H1 (cell line): ENCODE data around the gene PIP5K1C. TPM values are rescaled to one million over a fixed set of nuclear protein-coding genes. Genes with fewer than 3 reads are reported as not detected.
A peak's percentile ranks its signal among the peaks of the same experiment; 100 is the strongest.

Source experiments
- CTCF ChIA-PET: fragments of 300-600 bp; sonication (Branson Sonifier 250); formaldehyde crosslinking; loops from one replicate; lab custom pipeline; 2021; ENCODE audit not compliant: partially characterized antibody; lab: Charles Lee
- POLR2A ChIA-PET: fragments of 300-600 bp; sonication (Branson Sonifier 250); formaldehyde crosslinking; loops from one replicate; lab custom pipeline; 2021; ENCODE audit warnings: inconsistent platforms; ENCODE audit not compliant: partially characterized antibody; lab: Charles Lee
- DNase-seq, 2 experiments: peaks; one replicate each; pipeline versions ENCODE4 v3.0.0 to v3.0.0-alpha.2; 2010 to 2022; ENCODE audit warnings: low spot score in 2 of 2, low read depth in 1 of 2, mixed read lengths in 1 of 2
- FAIRE-seq: peaks from 2 replicates; lab custom pipeline; 2011; peaks lifted over from hg19 to GRCh38; lab: Jason Lieb, UNC
- H2AFZ ChIP-seq: 2 replicates; pipeline ENCODE4 v1.8.1; 2012; ENCODE audit warnings: low read length, inconsistent platforms
- H2AK5ac ChIP-seq: 2 replicates; pipeline ENCODE4 v1.6.1; 2013; ENCODE audit warnings: low read depth, low read length
- H2BK120ac ChIP-seq: replicated peaks from 2 replicates; pipeline ENCODE3; 2013; ENCODE audit warnings: low read depth, low read length, inconsistent platforms
- H2BK12ac ChIP-seq: 2 replicates; pipeline ENCODE4 v1.6.1; 2013; ENCODE audit warnings: low read depth, low read length
- H2BK15ac ChIP-seq: 2 replicates; pipeline ENCODE4 v1.6.1; 2013; ENCODE audit warnings: low read length
- H2BK20ac ChIP-seq: 2 replicates; pipeline ENCODE4 v1.6.1; 2013; ENCODE audit warnings: low read length
- H2BK5ac ChIP-seq: 2 replicates; pipeline ENCODE4 v1.6.1; 2013; ENCODE audit warnings: low read depth, low read length
- H3K14ac ChIP-seq: 2 replicates; pipeline ENCODE4 v1.6.1; 2013; ENCODE audit warnings: inconsistent platforms; ENCODE audit not compliant: insufficient read length
- H3K18ac ChIP-seq: 2 replicates; pipeline ENCODE4 v1.6.1; 2013; ENCODE audit warnings: low read length; ENCODE audit errors: extremely low read depth
- H3K23ac ChIP-seq: 2 replicates; pipeline ENCODE4 v1.6.1; 2013; ENCODE audit warnings: inconsistent platforms; ENCODE audit not compliant: insufficient read length
- H3K23me2 ChIP-seq: 2 replicates; pipeline ENCODE4 v1.6.1; 2013; ENCODE audit warnings: low read depth, low read length
- H3K27ac ChIP-seq: 2 replicates; pipeline ENCODE4 v1.6.1; 2011; ENCODE audit warnings: low read depth, low read length, inconsistent platforms
- H3K27me3 ChIP-seq, 4 experiments: replicated peaks in 1 of 4; 1 replicate in 1 of 4; 2 replicates in 3 of 4; pipeline versions ENCODE4 v1.6.1 to v1.8.1; 2011 to 2013; ENCODE audit warnings: low read length in 3 of 4, mild to moderate bottlenecking in 3 of 4, inconsistent platforms in 2 of 4, mixed read lengths in 2 of 4, moderate library complexity in 1 of 4; ENCODE audit not compliant: control insufficient read depth in 3 of 4, insufficient read depth in 3 of 4; ENCODE audit errors: extremely low read depth in 1 of 4
- H3K36me3 ChIP-seq, 4 experiments: 2 replicates each; pipeline versions ENCODE4 v1.6.1 to v1.8.1; 2011 to 2013; ENCODE audit warnings: mild to moderate bottlenecking in 4 of 4, low read length in 3 of 4, moderate library complexity in 2 of 4, control low read depth in 1 of 4, inconsistent platforms in 1 of 4; ENCODE audit not compliant: insufficient read depth in 4 of 4, control insufficient read depth in 2 of 4
- H3K4ac ChIP-seq: replicated peaks from 2 replicates; pipeline ENCODE3; 2013; ENCODE audit warnings: low read length, low read depth, mixed read lengths, inconsistent platforms; ENCODE audit not compliant: insufficient read length
- H3K4me1 ChIP-seq, 4 experiments: replicated peaks in 1 of 4; 1 replicate in 1 of 4; 2 replicates in 3 of 4; pipeline versions ENCODE4 v1.6.1 to v1.8.1; 2011 to 2013; ENCODE audit warnings: low read length in 3 of 4, inconsistent platforms in 2 of 4, mixed read lengths in 1 of 4; ENCODE audit not compliant: insufficient read depth in 4 of 4, control insufficient read depth in 3 of 4
- H3K4me2 ChIP-seq, 2 experiments: 2 replicates each; pipeline versions ENCODE4 v1.6.1 to v1.8.1; 2011 to 2013; ENCODE audit warnings: low read depth in 2 of 2, low read length in 2 of 2, control low read depth in 1 of 2, inconsistent platforms in 1 of 2, mild to moderate bottlenecking in 1 of 2; ENCODE audit not compliant: insufficient read depth in 1 of 2
- H3K4me3 ChIP-seq, 4 experiments: fragments of 200-600, 300-600 bp in 1 of 4; sonication (generic), shearing (Covaris generic), sonication (Bioruptor Twin) in 1 of 4; 2 replicates each; pipeline versions ENCODE4 v1.5.1 to v1.8.1; 2011 to 2016; ENCODE audit warnings: low read length in 4 of 4, low read depth in 3 of 4, control low read depth in 2 of 4, inconsistent platforms in 2 of 4, mild to moderate bottlenecking in 2 of 4, mixed read lengths in 1 of 4, moderate library complexity in 1 of 4; ENCODE audit not compliant: insufficient read depth in 2 of 4; ENCODE audit errors: extremely low read depth in 1 of 4
- H3K56ac ChIP-seq: replicated peaks from 2 replicates; pipeline ENCODE3; 2013; ENCODE audit warnings: low read depth, mild to moderate bottlenecking, mixed read lengths, low read length, inconsistent platforms; ENCODE audit not compliant: insufficient read length
- H3K79me1 ChIP-seq: 2 replicates; pipeline ENCODE4 v1.6.1; 2013; ENCODE audit warnings: low read depth, low read length, control low read depth
- H3K79me2 ChIP-seq, 2 experiments: 2 replicates each; pipeline versions ENCODE4 v1.6.1 to v1.8.1; 2012 to 2013; ENCODE audit warnings: low read length in 2 of 2, mild to moderate bottlenecking in 2 of 2, inconsistent platforms in 1 of 2; ENCODE audit not compliant: insufficient read depth in 2 of 2, control insufficient read depth in 1 of 2
- H3K9ac ChIP-seq, 4 experiments: replicated peaks in 1 of 4; 1 replicate in 1 of 4; 2 replicates in 3 of 4; pipeline versions ENCODE4 v1.6.1 to v1.8.1; 2011 to 2013; ENCODE audit warnings: low read depth in 3 of 4, low read length in 3 of 4, control low read depth in 2 of 4, mild to moderate bottlenecking in 2 of 4, moderate library complexity in 2 of 4, inconsistent platforms in 1 of 4; ENCODE audit errors: extremely low read depth in 1 of 4
- H3K9me3 ChIP-seq, 2 experiments: 2 replicates each; pipeline versions ENCODE4 v1.6.1 to v1.8.1; 2012 to 2013; ENCODE audit warnings: mild to moderate bottlenecking in 2 of 2, moderate library complexity in 2 of 2, control low read depth in 1 of 2, inconsistent platforms in 1 of 2, low read depth in 1 of 2, low read length in 1 of 2, mixed read lengths in 1 of 2; ENCODE audit not compliant: insufficient read depth in 2 of 2
- H4K20me1 ChIP-seq, 2 experiments: replicated peaks in 1 of 2; 2 replicates each; pipeline versions ENCODE3 to v1.8.1; 2011 to 2013; ENCODE audit warnings: inconsistent platforms in 2 of 2, low read length in 2 of 2, mild to moderate bottlenecking in 1 of 2; ENCODE audit not compliant: insufficient read depth in 2 of 2, control insufficient read depth in 1 of 2
- H4K5ac ChIP-seq: 2 replicates; pipeline ENCODE4 v1.6.1; 2013; ENCODE audit warnings: low read length, low read depth, mixed read lengths, inconsistent platforms; ENCODE audit not compliant: insufficient read length
- H4K8ac ChIP-seq: 2 replicates; pipeline ENCODE4 v1.8.0; 2013; ENCODE audit warnings: mild to moderate bottlenecking, moderate library complexity, low read length, inconsistent platforms; ENCODE audit not compliant: insufficient read depth; ENCODE audit errors: extremely low read depth
- H4K91ac ChIP-seq: replicated peaks from 2 replicates; pipeline ENCODE3; 2013; ENCODE audit warnings: low read length, mixed read lengths, inconsistent platforms; ENCODE audit not compliant: insufficient read length
- CHD1 ChIP-seq: IDR thresholded peaks from 2 replicates; pipeline ENCODE4 v1.6.1; 2012; ENCODE audit warnings: low read depth, low read length, improper control_type of control experiment
- KDM1A ChIP-seq: fragments of 200-600, 300-600 bp; sonication (generic); IDR thresholded peaks from 2 replicates; pipeline ENCODE4 v1.7.1; 2016; ENCODE audit warnings: mild to moderate bottlenecking, low read length, borderline replicate concordance
- WGBS, 2 experiments: shearing (Covaris generic) in 1 of 2; methylation state at CpG; one replicate each; pipeline versions ENCODE4 v1.1.6 to v1.1.7; 2013 to 2015; ENCODE audit warnings: low lambda C conversion rate in 2 of 2, mixed read lengths in 2 of 2, inconsistent platforms in 1 of 2, low coverage in 1 of 2, missing lambda C conversion rate in 1 of 2; ENCODE audit not compliant: insufficient replicate concordance in 2 of 2, insufficient coverage in 1 of 2, insufficient read length in 1 of 2; ENCODE audit errors: extremely low coverage in 1 of 2, missing lambda C conversion rate in 1 of 2; 5-methylcytosine and 5-hydroxymethylcytosine counted together
- polyA plus RNA-seq, 7 experiments: library from polyadenylated mRNA; depleted of rRNA in 3 of 7; stranded (reverse) in 5 of 7; unstranded in 2 of 7; fragments of >200 nt in 5 of 7; fragments of 200-250 nt in 2 of 7; gene quantifications; 1 replicate in 5 of 7; 2 replicates in 1 of 7; 4 replicates in 1 of 7; pipeline versions ENCODE4 v1.2.1 to v1.2.3, GENCODE V29; 2011 to 2013; ENCODE audit warnings: missing spikeins in 2 of 7, mixed read lengths in 2 of 7
- total RNA-seq: library from RNA; stranded (reverse); fragmentation: NEBNext Ultra II Directional; extraction: Animal tissue kit (Norgen Biotek cat#: 25700); gene quantifications from 2 replicates; pipeline ENCODE4 v1.2.1, GENCODE V29; 2021

The PIP5K1C gene
- total and polyA plus RNA-seq, 2 of the 8 experiments (the other 6 are each of a cell fraction or from before 2014, with no cell fraction given) = 10.6 to 32.9 TPM

DNA sequence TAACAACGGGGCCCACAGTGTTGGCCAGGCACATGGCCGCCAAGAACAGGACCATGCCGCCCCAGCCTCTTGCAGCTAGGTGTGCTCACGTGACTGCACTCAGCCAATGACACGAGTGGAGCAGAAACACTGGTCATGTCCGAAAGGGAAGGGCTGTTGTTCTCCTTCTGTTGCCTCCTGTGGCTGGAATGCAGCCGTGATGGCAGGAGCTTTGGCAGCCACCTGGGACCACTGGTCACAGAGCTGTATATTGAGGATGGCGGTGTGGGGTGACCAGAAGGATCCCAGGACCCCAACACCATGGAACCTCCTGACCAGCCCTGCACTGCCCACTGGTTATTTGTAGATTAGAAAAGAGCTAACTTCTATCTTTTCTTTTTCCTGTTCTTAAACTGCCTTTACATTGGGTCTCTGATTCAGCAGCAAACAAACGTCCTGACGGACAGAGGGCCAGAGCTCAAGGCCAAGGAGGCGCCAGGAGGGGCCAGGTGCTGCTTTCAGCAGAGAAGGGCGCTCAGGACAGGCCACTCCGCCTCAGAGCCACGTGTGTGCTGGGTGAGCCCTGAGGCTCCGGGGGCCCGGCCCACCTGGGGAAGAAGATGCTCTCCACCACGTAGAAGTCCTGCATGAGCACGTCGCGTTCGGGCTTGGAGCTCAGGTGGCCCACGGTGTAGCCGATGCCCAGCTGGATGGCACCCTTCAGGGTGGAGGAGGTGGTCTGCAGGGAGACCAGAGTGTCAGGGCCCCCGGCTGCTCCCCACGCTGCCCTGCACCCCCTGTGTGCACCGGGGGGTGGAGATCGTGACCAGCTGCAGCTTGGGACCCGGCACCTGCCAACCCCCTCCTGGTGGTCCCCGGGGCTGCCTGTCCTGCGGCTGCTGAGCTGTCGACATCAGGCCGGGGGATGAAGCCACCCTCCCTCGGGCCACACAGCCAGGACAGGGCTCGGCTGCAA lies 38.7 kb downstream of the PIP5K1C start:
- no peak for DNase-seq
- Histone ChIP-seq H2BK20ac (no peak overlapping the region), H4K91ac (no peak overlapping the region), H2BK15ac (no peak overlapping the region), H3K36me3 (peaks cover 0 to 13% (median 9%) of the 10 kb centered on the region in 4 experiments; a peak in 6 of 8 replicates), H2BK120ac (no peak overlapping the region), H2AK5ac (no peak overlapping the region), H3K9me3 (no peaks in the 10 kb centered on the region), H3K4me3 (no peak overlapping the region), H3K56ac (no peak overlapping the region), H3K23ac (no peak overlapping the region), H3K23me2 (peaks cover 2% of the 10 kb centered on the region; the same call in 1 of the 2 replicates), H4K20me1 (peaks cover 2 to 31% of the 10 kb centered on the region in 2 experiments), H3K27me3 (no peaks in the 10 kb centered on the region), H3K79me2 (no peaks in the 10 kb centered on the region), H3K4ac (no peak overlapping the region), H4K5ac (no peak overlapping the region), H2BK12ac (no peak overlapping the region), H4K8ac (peak overlapping the region; percentile 46; the same call in 1 of the 2 replicates), H2BK5ac (no peak overlapping the region), H3K18ac (no peak overlapping the region), H3K4me2 (no peak overlapping the region), H3K27ac (no peak overlapping the region), H2AFZ (no peak overlapping the region), H3K4me1 (no peaks in the 10 kb centered on the region; a peak in 2 of 7 replicates), H3K14ac (no peak overlapping the region), H3K9ac (no peak overlapping the region), H3K79me1 (no peaks in the 10 kb centered on the region)
- 95% methylated on average over 32 of the region's 34 CpGs; no CpG with 5 or more reads in 1 of the 2 experiments for WGBS, 2 experiments
- FAIRE-seq = no peak
- TF ChIP-seq CHD1 = no peak
- peak; percentile 58; the same call in 1 of the 2 replicates for TF ChIP-seq KDM1A
- POLR2A ChIA-PET = interaction anchor here (0.9 to 1.8 kb wide), 6 partner anchors 9 to 41 kb away, joined by 3 to 5 read pairs (median 3); no protein-coding TSS in a partner anchor
- CTCF ChIA-PET = interaction anchor here (0.6 to 2.1 kb wide), 16 partner anchors 8 to 116 kb away, joined by 3 to 9 read pairs (median 4); partner anchors contain the start of gene TJP3
